Measurements from ENCODE around the gene ATP1B2.
"Not testable (repeated sequence)": the region's sequence is repeated elsewhere in the genome, so short reads cannot be mapped to it uniquely, and the experiment has no call there.

Gene ATP1B2

GRCh38 chr17:7633093-7633492 is 17.6 kb upstream of the ATP1B2 start:
- Histone ChIP-seq H3K36me3 (no peaks in the 10 kb centered on the region), H3K4me2 (no peak overlapping the region), H3K27ac (no peak overlapping the region), H3K9ac (no peak overlapping the region), H4K20me1 (no peaks in the 10 kb centered on the region), H3K27me3 (no peaks in the 10 kb centered on the region), H3K4me1 (peaks cover 3% of the 10 kb centered on the region), H3K4me3 (no peak overlapping the region), H3K9me3 (no peaks in the 10 kb centered on the region)
- TF ChIP-seq Cebpa-rat (IDR thresholded peaks at IDR 0.05): no peak

GRCh38 chr17:7634384-7634783 is 16.3 kb upstream of the ATP1B2 start:
- no peaks in the 10 kb centered on the region for H3K36me3 ChIP-seq
- 0 out of 2 replicates have a peak overlapping the region, but pooled peaks have one; percentile 7 for H3K4me2 ChIP-seq
- no peaks in the 10 kb centered on the region for H4K20me1 ChIP-seq
- no peak overlapping the region for H3K4me3 ChIP-seq
- TF ChIP-seq Cebpa-rat (IDR thresholded peaks at IDR 0.05): no peak
- H3K27ac ChIP-seq: no peak overlapping the region
- no peaks in the 10 kb centered on the region for H3K27me3 ChIP-seq
- H3K9ac ChIP-seq: no peak overlapping the region
- H3K4me1 ChIP-seq: peaks cover 10% of the 10 kb centered on the region
- no peaks in the 10 kb centered on the region for H3K9me3 ChIP-seq

GRCh38 chr17:7636163-7636562 is 14.6 kb upstream of the ATP1B2 start:
- H3K9ac ChIP-seq: no peak overlapping the region
- no peak overlapping the region for H3K27ac ChIP-seq
- no peak overlapping the region for H3K4me3 ChIP-seq
- no peaks in the 10 kb centered on the region for H3K27me3 ChIP-seq
- peaks cover 11% of the 10 kb centered on the region for H3K4me1 ChIP-seq
- no peaks in the 10 kb centered on the region for H4K20me1 ChIP-seq
- no peaks in the 10 kb centered on the region for H3K36me3 ChIP-seq
- TF ChIP-seq Cebpa-rat (IDR thresholded peaks at IDR 0.05): no peak
- H3K4me2 ChIP-seq: no peak overlapping the region
- no peaks in the 10 kb centered on the region for H3K9me3 ChIP-seq

GRCh38 chr17:7640783-7641182 is 9.9 kb upstream of the ATP1B2 start:
- H3K27ac ChIP-seq: no peak overlapping the region
- H4K20me1 ChIP-seq: no peaks in the 10 kb centered on the region
- no peaks in the 10 kb centered on the region for H3K36me3 ChIP-seq
- no peaks in the 10 kb centered on the region for H3K27me3 ChIP-seq
- H3K4me1 ChIP-seq: peaks cover 19% of the 10 kb centered on the region
- H3K4me2 ChIP-seq: no peak overlapping the region
- no peak overlapping the region for H3K9ac ChIP-seq
- no peak for TF ChIP-seq Cebpa-rat (IDR thresholded peaks at IDR 0.05)
- no peak overlapping the region for H3K4me3 ChIP-seq
- no peaks in the 10 kb centered on the region for H3K9me3 ChIP-seq

- not testable (repeated sequence) for H3K27ac ChIP-seq, H4K20me1 ChIP-seq, H3K27me3 ChIP-seq, H3K9me3 ChIP-seq, H3K4me3 ChIP-seq, H3K4me2 ChIP-seq, H3K36me3 ChIP-seq, H3K9ac ChIP-seq
- peaks cover 19% of the 10 kb centered on the region for H3K4me1 ChIP-seq
These were observed 9.1 kb upstream of the ATP1B2 start for GRCh38 chr17:7641635-7642034.

- Histone ChIP-seq H3K27ac (no peak overlapping the region), H3K36me3 (no peaks in the 10 kb centered on the region), H3K9ac (no peak overlapping the region), H3K4me2 (peak overlapping the region; percentile 27), H3K27me3 (peaks cover 12% of the 10 kb centered on the region), H4K20me1 (no peaks in the 10 kb centered on the region), H3K4me1 (peaks cover 9% of the 10 kb centered on the region; the same call in 1 of the 2 replicates), H3K4me3 (no peak overlapping the region), H3K9me3 (no peaks in the 10 kb centered on the region)
- TF ChIP-seq Cebpa-rat (IDR thresholded peaks at IDR 0.05): no peak
These were observed 6.0 kb upstream of the ATP1B2 start for GRCh38 chr17:7644775-7645174.

GRCh38 chr17:7646457-7646856 is 4.3 kb upstream of the ATP1B2 start:
- Histone ChIP-seq H3K27me3 (peaks cover 29% of the 10 kb centered on the region), H3K9ac (no peak overlapping the region), H4K20me1 (peaks cover 11% of the 10 kb centered on the region), H3K9me3 (no peaks in the 10 kb centered on the region), H3K27ac (no peak overlapping the region), H3K4me1 (peaks cover 24% of the 10 kb centered on the region), H3K4me2 (no peak overlapping the region), H3K4me3 (no peak overlapping the region), H3K36me3 (no peaks in the 10 kb centered on the region)
- TF ChIP-seq Cebpa-rat (IDR thresholded peaks at IDR 0.05): no peak

- Histone ChIP-seq H3K9ac (no peak overlapping the region), H3K4me2 (no peak overlapping the region), H3K9me3 (no peaks in the 10 kb centered on the region), H3K27ac (no peak overlapping the region), H3K4me3 (no peak overlapping the region), H3K27me3 (peaks cover 35% of the 10 kb centered on the region), H3K36me3 (no peaks in the 10 kb centered on the region), H3K4me1 (peaks cover 29% of the 10 kb centered on the region), H4K20me1 (peaks cover 17% of the 10 kb centered on the region)
- TF ChIP-seq Cebpa-rat (IDR thresholded peaks at IDR 0.05): no peak
These were observed 3.7 kb upstream of the ATP1B2 start for GRCh38 chr17:7647018-7647417.

- Histone ChIP-seq H3K4me1 (peaks cover 28% of the 10 kb centered on the region), H3K4me2 (peak overlapping the region; percentile 92), H3K9ac (no peak overlapping the region), H3K27ac (no peak overlapping the region), H3K27me3 (peaks cover 69% of the 10 kb centered on the region), H3K36me3 (no peaks in the 10 kb centered on the region), H4K20me1 (peaks cover 30% of the 10 kb centered on the region), H3K4me3 (peak overlapping the region; percentile 58), H3K9me3 (no peaks in the 10 kb centered on the region)
- no peak for TF ChIP-seq Cebpa-rat (IDR thresholded peaks at IDR 0.05)
These were observed 455 bp downstream of the ATP1B2 start for GRCh38 chr17:7651097-7651664.

GRCh38 chr17:7651665-7652387 is 1.1 kb downstream of the ATP1B2 start:
- H3K27ac ChIP-seq: no peak overlapping the region
- H3K36me3 ChIP-seq: no peaks in the 10 kb centered on the region
- peak overlapping the region; percentile 92 for H3K4me2 ChIP-seq
- H3K4me3 ChIP-seq: peak overlapping the region; percentile 58
- no peak overlapping the region for H3K9ac ChIP-seq
- no peaks in the 10 kb centered on the region for H3K9me3 ChIP-seq
- peaks cover 28% of the 10 kb centered on the region for H3K4me1 ChIP-seq
- H3K27me3 ChIP-seq: peaks cover 69% of the 10 kb centered on the region
- H4K20me1 ChIP-seq: peaks cover 30% of the 10 kb centered on the region
- no peak for TF ChIP-seq Cebpa-rat (IDR thresholded peaks at IDR 0.05)

Measured in BLaER1 (cell line).